Measurements from ENCODE around the gene SUMO2. TPM values are rescaled to one million over a fixed set of nuclear protein-coding genes. Genes with fewer than 3 reads are reported as not detected.

Gene SUMO2
- total and polyA plus RNA-seq, 9 of the 15 experiments (the other 6 are each of a cell fraction or from before 2014, with no cell fraction given), result 157 to 733 (median 419) TPM

DNA sequence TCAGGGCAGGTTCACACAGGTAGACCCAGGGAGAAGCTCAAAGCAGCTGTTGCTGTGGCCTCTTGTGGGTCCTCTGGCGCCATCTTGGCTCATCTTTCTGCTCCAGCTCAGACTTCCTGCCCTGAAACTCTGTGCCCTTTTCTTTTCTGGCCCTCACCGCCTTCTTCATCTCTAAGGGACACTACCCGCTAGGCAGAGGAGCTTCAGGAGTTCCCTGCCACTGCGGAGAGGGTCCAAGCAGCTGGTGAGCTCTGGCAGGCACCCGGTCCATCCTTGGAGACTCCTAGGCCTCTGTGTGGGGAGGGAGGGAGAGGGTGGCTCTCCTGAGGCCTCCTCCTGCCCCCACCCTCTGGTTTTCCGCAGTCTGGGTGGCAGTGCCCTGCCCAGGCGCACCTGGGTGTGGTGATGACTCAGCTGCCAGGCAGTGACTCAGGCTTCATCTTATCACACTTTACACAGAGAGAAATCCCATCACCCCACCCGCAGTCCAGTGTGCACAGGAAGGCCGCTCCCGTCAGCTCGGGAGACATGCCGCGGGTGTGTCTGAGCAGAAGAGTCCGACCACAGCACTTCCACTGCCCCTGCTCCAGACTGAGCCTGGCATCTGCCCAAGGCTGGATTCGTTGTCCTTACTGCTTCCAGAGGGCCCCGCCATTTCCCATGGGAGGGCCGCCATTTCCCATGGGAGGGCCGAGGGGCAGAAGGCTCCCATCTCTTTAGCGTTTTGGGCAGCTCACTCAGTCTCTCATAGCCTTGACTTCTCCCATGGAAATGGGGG is 58.5 kb downstream of the SUMO2 start (continued):
- TF ChIP-seq, protein P1, sequence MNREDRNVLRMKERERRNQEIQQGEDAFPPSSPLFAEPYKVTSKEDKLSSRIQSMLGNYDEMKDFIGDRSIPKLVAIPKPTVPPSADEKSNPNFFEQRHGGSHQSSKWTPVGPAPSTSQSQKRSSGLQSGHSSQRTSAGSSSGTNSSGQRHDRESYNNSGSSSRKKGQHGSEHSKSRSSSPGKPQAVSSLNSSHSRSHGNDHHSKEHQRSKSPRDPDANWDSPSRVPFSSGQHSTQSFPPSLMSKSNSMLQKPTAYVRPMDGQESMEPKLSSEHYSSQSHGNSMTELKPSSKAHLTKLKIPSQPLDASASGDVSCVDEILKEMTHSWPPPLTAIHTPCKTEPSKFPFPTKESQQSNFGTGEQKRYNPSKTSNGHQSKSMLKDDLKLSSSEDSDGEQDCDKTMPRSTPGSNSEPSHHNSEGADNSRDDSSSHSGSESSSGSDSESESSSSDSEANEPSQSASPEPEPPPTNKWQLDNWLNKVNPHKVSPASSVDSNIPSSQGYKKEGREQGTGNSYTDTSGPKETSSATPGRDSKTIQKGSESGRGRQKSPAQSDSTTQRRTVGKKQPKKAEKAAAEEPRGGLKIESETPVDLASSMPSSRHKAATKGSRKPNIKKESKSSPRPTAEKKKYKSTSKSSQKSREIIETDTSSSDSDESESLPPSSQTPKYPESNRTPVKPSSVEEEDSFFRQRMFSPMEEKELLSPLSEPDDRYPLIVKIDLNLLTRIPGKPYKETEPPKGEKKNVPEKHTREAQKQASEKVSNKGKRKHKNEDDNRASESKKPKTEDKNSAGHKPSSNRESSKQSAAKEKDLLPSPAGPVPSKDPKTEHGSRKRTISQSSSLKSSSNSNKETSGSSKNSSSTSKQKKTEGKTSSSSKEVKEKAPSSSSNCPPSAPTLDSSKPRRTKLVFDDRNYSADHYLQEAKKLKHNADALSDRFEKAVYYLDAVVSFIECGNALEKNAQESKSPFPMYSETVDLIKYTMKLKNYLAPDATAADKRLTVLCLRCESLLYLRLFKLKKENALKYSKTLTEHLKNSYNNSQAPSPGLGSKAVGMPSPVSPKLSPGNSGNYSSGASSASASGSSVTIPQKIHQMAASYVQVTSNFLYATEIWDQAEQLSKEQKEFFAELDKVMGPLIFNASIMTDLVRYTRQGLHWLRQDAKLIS (CRISPR knock-in tag; IDR thresholded peaks at IDR 0.05), result no peak
- TF ChIP-seq ZNF551 (CRISPR knock-in tag; IDR thresholded peaks at IDR 0.05) (no peak), NR2C1 (IDR thresholded peaks at IDR 0.05) (no peak), NR2C1 (tag; IDR thresholded peaks at IDR 0.05) (no peak), ZFP30 (CRISPR knock-in tag; IDR thresholded peaks at IDR 0.05; ENCODE audit: borderline replicate concordance) (no peak), ARNT (IDR thresholded peaks at IDR 0.05) (0 out of 4 replicates have a peak, but pooled peaks of 1 of the 2 experiments have one; percentile 25), ETS2 (tag; IDR thresholded peaks at IDR 0.05; ENCODE audit: borderline replicate concordance, poor library complexity, severe bottlenecking) (no peak), GABPB1 (CRISPR knock-in tag; IDR thresholded peaks at IDR 0.05) (peak; percentile 55; the same call in 1 of the 2 replicates), ZNF444 (CRISPR knock-in tag; IDR thresholded peaks at IDR 0.05) (no peak), CBFA2T2 (conservative IDR thresholded peaks at IDR 0.05) (peak; percentile 83), L3MBTL2 (IDR thresholded peaks at IDR 0.05) (peak; percentile 45; the same call in 1 of the 2 replicates), ZNF57 (CRISPR knock-in tag; IDR thresholded peaks at IDR 0.05) (0 out of 2 replicates have a peak, but pooled peaks have one; percentile 4), CBFA2T3 (IDR thresholded peaks at IDR 0.05) (peak; percentile 89), CBX2 (IDR thresholded peaks at IDR 0.05; ENCODE audit: insufficient read depth, low read length, poor library complexity, severe bottlenecking) (no peak), ZNF436 (CRISPR knock-in tag; IDR thresholded peaks at IDR 0.05) (no peak), TAF7 (tag; IDR thresholded peaks at IDR 0.05) (no peak)
- TF ChIP-seq, protein P2, sequence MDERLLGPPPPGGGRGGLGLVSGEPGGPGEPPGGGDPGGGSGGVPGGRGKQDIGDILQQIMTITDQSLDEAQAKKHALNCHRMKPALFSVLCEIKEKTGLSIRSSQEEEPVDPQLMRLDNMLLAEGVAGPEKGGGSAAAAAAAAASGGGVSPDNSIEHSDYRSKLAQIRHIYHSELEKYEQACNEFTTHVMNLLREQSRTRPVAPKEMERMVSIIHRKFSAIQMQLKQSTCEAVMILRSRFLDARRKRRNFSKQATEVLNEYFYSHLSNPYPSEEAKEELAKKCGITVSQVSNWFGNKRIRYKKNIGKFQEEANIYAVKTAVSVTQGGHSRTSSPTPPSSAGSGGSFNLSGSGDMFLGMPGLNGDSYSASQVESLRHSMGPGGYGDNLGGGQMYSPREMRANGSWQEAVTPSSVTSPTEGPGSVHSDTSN (CRISPR knock-in tag; IDR thresholded peaks at IDR 0.05; ENCODE audit: low read depth), result no peak
- TF ChIP-seq, protein P2 (tag; conservative IDR thresholded peaks at IDR 0.05; ENCODE audit: low read depth), result 0 out of 2 replicates have a peak, but pooled peaks have one; percentile 15
- TF ChIP-seq, protein P3, sequence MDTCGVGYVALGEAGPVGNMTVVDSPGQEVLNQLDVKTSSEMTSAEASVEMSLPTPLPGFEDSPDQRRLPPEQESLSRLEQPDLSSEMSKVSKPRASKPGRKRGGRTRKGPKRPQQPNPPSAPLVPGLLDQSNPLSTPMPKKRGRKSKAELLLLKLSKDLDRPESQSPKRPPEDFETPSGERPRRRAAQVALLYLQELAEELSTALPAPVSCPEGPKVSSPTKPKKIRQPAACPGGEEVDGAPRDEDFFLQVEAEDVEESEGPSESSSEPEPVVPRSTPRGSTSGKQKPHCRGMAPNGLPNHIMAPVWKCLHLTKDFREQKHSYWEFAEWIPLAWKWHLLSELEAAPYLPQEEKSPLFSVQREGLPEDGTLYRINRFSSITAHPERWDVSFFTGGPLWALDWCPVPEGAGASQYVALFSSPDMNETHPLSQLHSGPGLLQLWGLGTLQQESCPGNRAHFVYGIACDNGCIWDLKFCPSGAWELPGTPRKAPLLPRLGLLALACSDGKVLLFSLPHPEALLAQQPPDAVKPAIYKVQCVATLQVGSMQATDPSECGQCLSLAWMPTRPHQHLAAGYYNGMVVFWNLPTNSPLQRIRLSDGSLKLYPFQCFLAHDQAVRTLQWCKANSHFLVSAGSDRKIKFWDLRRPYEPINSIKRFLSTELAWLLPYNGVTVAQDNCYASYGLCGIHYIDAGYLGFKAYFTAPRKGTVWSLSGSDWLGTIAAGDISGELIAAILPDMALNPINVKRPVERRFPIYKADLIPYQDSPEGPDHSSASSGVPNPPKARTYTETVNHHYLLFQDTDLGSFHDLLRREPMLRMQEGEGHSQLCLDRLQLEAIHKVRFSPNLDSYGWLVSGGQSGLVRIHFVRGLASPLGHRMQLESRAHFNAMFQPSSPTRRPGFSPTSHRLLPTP (IDR thresholded peaks at IDR 0.05; ENCODE audit: borderline replicate concordance, extremely low read depth, insufficient read length), result no peak

Data from K562 (cell line).